Neural cell (in vitro differentiated cells): ENCODE data around the gene PPM1L. TPM values are rescaled to one million over a fixed set of nuclear protein-coding genes. Genes with fewer than 3 reads are reported as not detected.

ENCODE experiments used
- H2AFZ ChIP-seq: fragments of 200-600, 300-800 bp; sonication (generic), shearing (Covaris generic); 2 replicates; pipeline ENCODE4 v1.6.0; 2014; ENCODE audit warnings: low read depth, mild to moderate bottlenecking, antibody characterized with exemption, low read length, moderate library complexity
- H3F3A ChIP-seq: fragments of 200-600 bp; shearing (Covaris generic); 2 replicates; pipeline ENCODE4 v1.6.1; 2016; ENCODE audit warnings: mild to moderate bottlenecking, moderate library complexity, mixed read lengths, antibody characterized with exemption, low read length; ENCODE audit not compliant: insufficient read depth, poor library complexity, severe bottlenecking
- H3K27ac ChIP-seq: fragments of 200-600, 300-800 bp; sonication (generic), shearing (Covaris generic); 2 replicates; pipeline ENCODE4 v1.5.1; 2014; ENCODE audit warnings: mild to moderate bottlenecking, low read length, moderate library complexity
- H3K27me3 ChIP-seq: fragments of 300-800, 200-600 bp; sonication (generic), shearing (Covaris generic); 2 replicates; pipeline ENCODE4 v1.6.0; 2014; ENCODE audit warnings: mild to moderate bottlenecking, low read depth, low read length, moderate library complexity; ENCODE audit not compliant: insufficient read depth
- H3K36me3 ChIP-seq: fragments of 300-800, 200-600 bp; sonication (generic), shearing (Covaris generic); 2 replicates; pipeline ENCODE4 v1.5.1; 2014; ENCODE audit warnings: mild to moderate bottlenecking, antibody characterized with exemption, low read length, moderate library complexity; ENCODE audit not compliant: insufficient read depth
- H3K4me2 ChIP-seq: fragments of 300-800, 200-600 bp; sonication (generic), shearing (Covaris generic); 2 replicates; pipeline ENCODE4 v1.6.0; 2014; ENCODE audit warnings: mild to moderate bottlenecking, low read length
- H3K4me3 ChIP-seq: fragments of 300-800, 200-600 bp; sonication (generic), shearing (Covaris generic); 2 replicates; pipeline ENCODE4 v1.5.1; 2014; ENCODE audit warnings: mild to moderate bottlenecking, low read length, moderate library complexity
- H3K79me2 ChIP-seq: fragments of 200-600 bp; shearing (Covaris generic); replicated peaks from 2 replicates; pipeline ENCODE4 v1.6.0; 2014; ENCODE audit warnings: mild to moderate bottlenecking, low read length, moderate library complexity; ENCODE audit not compliant: insufficient read depth
- H3K9ac ChIP-seq: fragments of 300-800, 200-600 bp; sonication (generic), shearing (Covaris generic); 2 replicates; pipeline ENCODE4 v1.6.1; 2016; ENCODE audit warnings: mild to moderate bottlenecking, low read length, mixed read lengths
- H3K9me2 ChIP-seq: fragments of 200-600 bp; shearing (Covaris generic); 2 replicates; pipeline ENCODE4 v1.6.1; 2016; ENCODE audit warnings: mild to moderate bottlenecking, low read length, mixed read lengths; ENCODE audit not compliant: insufficient read depth
- H3K9me3 ChIP-seq: fragments of 200-600, 300-800 bp; sonication (generic), shearing (Covaris generic); 2 replicates; pipeline ENCODE4 v1.6.1; 2016; ENCODE audit warnings: mild to moderate bottlenecking, mixed run types, low read length, moderate library complexity, mixed read lengths
- H4K20me1 ChIP-seq: fragments of 200-600 bp; shearing (Covaris generic); 2 replicates; pipeline ENCODE4 v1.6.1; 2016; ENCODE audit warnings: mild to moderate bottlenecking, mixed run types; ENCODE audit not compliant: insufficient read depth
- EP300 ChIP-seq: fragments of 450-650 bp; conservative IDR thresholded peaks from 2 replicates; pipeline ENCODE4 v1.6.1; 2014; ENCODE audit warnings: antibody characterized with exemption, mild to moderate bottlenecking, moderate library complexity; ENCODE audit not compliant: poor library complexity, severe bottlenecking
- EZH2 ChIP-seq: fragments of 200-600, 300-800 bp; shearing (Covaris generic), sonication (generic); IDR thresholded peaks from 2 replicates; pipeline ENCODE4 v1.6.1; 2014; ENCODE audit warnings: antibody characterized with exemption, low read length, borderline replicate concordance, mild to moderate bottlenecking; ENCODE audit not compliant: insufficient read depth, poor library complexity, severe bottlenecking
- MXI1 ChIP-seq: fragments of 450-650 bp; conservative IDR thresholded peaks from 2 replicates; pipeline ENCODE4 v1.6.1; 2014; ENCODE audit warnings: antibody characterized with exemption, mild to moderate bottlenecking; ENCODE audit not compliant: poor library complexity, severe bottlenecking
- POLR2AphosphoS5 ChIP-seq: IDR thresholded peaks from 2 replicates; pipeline ENCODE4 v1.6.1; 2012
- RAD21 ChIP-seq: fragments of 450-650 bp; conservative IDR thresholded peaks from 2 replicates; pipeline ENCODE4 v1.6.1; 2014; ENCODE audit warnings: antibody characterized with exemption, mild to moderate bottlenecking, moderate library complexity
- SMC3 ChIP-seq: fragments of 450-650 bp; conservative IDR thresholded peaks from 2 replicates; pipeline ENCODE4 v1.6.1; 2014; ENCODE audit warnings: antibody characterized with exemption, mild to moderate bottlenecking, moderate library complexity; ENCODE audit not compliant: poor library complexity
- TAF1 ChIP-seq: IDR thresholded peaks from 2 replicates; pipeline ENCODE4 v1.6.1; 2012; ENCODE audit warnings: low read depth
- polyA plus RNA-seq: library from polyadenylated mRNA; depleted of rRNA; stranded (reverse); fragments of >200 nt; gene quantifications from 2 replicates; pipeline ENCODE4 v1.2.3, GENCODE V29; 2014
- TF ChIP-seq, protein P1 (sequence below): fragments of 450-650 bp; IDR thresholded peaks from 2 replicates; pipeline ENCODE4 v1.5.1; 2014; ENCODE audit warnings: antibody characterized with exemption, mild to moderate bottlenecking, moderate library complexity; ENCODE audit not compliant: poor library complexity, severe bottlenecking
- TF ChIP-seq, protein P2 (sequence below): IDR thresholded peaks from 2 replicates; pipeline ENCODE4 v1.6.1; 2012; ENCODE audit warnings: borderline replicate concordance

PPM1L gene
- polyA plus RNA-seq, 1 donor from 2014 or later = 24.9 TPM

DNA sequence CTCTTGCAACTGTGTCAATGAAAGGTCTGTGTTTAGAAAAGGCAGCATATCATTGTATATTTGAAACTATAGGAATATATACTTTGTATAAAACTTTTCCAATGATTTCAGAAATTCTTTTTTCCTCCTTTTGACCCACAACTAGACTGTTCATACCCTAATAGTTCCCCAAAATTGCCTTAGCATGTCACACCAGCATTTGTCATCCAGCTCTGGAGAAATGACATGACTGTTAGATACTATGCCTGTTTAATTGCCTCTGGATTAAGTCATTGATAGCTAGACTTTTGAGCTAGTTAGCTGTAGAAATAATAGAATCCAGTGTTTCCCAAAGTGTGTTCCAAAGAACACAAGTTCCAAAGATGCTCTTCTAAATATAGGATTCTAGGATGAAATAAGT is 316.7 kb downstream of the PPM1L start:
- Histone ChIP-seq H4K20me1 (no peaks in the 10 kb centered on the region), H3K9ac (no peak overlapping the region), H2AFZ (no peak overlapping the region), H3K4me2 (no peak overlapping the region), H3K36me3 (no peaks in the 10 kb centered on the region), H3K9me3 (no peaks in the 10 kb centered on the region), H3F3A (no peaks in the 10 kb centered on the region), H3K9me2 (no peaks in the 10 kb centered on the region), H3K79me2 (no peaks in the 10 kb centered on the region), H3K27me3 (no peaks in the 10 kb centered on the region), H3K4me3 (no peak overlapping the region), H3K27ac (no peak overlapping the region)
- TF ChIP-seq POLR2AphosphoS5 (no peak), RAD21 (no peak)

DNA sequence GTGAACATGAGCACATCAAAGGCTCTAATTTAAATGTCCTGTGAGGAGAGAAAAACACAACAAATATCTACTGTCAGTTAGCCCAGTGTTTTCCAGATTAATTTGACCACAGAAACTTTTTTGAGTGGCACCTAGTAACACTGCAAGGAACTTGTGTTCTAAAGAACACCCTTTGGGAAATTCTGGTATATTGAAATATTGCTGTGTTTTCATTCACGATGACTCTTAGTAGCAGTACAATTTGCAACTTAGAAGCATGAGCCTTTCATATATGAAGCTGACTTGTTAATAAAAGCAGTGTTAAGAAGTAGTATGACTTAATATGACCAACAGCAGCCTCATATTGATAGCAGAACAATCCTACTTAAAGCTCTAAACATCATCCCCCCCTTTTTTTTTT is 317.1 kb downstream of the PPM1L start:
- Histone ChIP-seq H3K27ac (no peak overlapping the region), H3K4me2 (no peak overlapping the region), H3K36me3 (no peaks in the 10 kb centered on the region), H3F3A (no peaks in the 10 kb centered on the region), H2AFZ (no peak overlapping the region), H3K9ac (no peak overlapping the region), H3K9me3 (no peaks in the 10 kb centered on the region), H3K27me3 (no peaks in the 10 kb centered on the region), H3K9me2 (no peaks in the 10 kb centered on the region), H3K79me2 (no peaks in the 10 kb centered on the region), H3K4me3 (no peak overlapping the region), H4K20me1 (no peaks in the 10 kb centered on the region)
- TF ChIP-seq, protein P1, sequence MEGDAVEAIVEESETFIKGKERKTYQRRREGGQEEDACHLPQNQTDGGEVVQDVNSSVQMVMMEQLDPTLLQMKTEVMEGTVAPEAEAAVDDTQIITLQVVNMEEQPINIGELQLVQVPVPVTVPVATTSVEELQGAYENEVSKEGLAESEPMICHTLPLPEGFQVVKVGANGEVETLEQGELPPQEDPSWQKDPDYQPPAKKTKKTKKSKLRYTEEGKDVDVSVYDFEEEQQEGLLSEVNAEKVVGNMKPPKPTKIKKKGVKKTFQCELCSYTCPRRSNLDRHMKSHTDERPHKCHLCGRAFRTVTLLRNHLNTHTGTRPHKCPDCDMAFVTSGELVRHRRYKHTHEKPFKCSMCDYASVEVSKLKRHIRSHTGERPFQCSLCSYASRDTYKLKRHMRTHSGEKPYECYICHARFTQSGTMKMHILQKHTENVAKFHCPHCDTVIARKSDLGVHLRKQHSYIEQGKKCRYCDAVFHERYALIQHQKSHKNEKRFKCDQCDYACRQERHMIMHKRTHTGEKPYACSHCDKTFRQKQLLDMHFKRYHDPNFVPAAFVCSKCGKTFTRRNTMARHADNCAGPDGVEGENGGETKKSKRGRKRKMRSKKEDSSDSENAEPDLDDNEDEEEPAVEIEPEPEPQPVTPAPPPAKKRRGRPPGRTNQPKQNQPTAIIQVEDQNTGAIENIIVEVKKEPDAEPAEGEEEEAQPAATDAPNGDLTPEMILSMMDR = no peak
- TF ChIP-seq POLR2AphosphoS5 = no peak
- TF ChIP-seq MXI1 = no peak
- no peak for TF ChIP-seq RAD21
- TF ChIP-seq EP300 = no peak
- no peak for TF ChIP-seq EZH2
- TF ChIP-seq TAF1 = no peak
- no peak for TF ChIP-seq SMC3
- TF ChIP-seq, protein P2, sequence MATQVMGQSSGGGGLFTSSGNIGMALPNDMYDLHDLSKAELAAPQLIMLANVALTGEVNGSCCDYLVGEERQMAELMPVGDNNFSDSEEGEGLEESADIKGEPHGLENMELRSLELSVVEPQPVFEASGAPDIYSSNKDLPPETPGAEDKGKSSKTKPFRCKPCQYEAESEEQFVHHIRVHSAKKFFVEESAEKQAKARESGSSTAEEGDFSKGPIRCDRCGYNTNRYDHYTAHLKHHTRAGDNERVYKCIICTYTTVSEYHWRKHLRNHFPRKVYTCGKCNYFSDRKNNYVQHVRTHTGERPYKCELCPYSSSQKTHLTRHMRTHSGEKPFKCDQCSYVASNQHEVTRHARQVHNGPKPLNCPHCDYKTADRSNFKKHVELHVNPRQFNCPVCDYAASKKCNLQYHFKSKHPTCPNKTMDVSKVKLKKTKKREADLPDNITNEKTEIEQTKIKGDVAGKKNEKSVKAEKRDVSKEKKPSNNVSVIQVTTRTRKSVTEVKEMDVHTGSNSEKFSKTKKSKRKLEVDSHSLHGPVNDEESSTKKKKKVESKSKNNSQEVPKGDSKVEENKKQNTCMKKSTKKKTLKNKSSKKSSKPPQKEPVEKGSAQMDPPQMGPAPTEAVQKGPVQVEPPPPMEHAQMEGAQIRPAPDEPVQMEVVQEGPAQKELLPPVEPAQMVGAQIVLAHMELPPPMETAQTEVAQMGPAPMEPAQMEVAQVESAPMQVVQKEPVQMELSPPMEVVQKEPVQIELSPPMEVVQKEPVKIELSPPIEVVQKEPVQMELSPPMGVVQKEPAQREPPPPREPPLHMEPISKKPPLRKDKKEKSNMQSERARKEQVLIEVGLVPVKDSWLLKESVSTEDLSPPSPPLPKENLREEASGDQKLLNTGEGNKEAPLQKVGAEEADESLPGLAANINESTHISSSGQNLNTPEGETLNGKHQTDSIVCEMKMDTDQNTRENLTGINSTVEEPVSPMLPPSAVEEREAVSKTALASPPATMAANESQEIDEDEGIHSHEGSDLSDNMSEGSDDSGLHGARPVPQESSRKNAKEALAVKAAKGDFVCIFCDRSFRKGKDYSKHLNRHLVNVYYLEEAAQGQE = no peak

DNA sequence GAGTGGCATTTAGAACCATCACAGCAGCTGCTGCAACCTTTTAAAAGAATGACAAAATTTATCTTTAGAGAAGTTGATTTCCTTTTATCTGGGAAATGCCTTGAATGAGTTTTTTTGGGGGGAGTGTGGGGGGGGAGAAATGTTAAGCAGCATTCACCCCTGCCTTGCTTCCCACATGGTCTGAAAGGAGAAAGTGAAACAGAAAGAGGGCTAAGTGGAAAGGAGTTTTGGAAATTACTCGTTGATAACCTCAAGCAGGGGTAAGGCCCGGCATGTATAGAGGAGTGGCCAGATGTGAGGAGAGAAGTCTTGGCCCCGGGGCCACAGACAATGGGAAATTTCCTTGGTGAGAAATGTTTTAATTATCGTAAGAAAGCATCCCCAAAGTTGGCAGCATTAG is 325.6 kb downstream of the PPM1L start:
- H3K9me2 ChIP-seq = no peaks in the 10 kb centered on the region
- no peak overlapping the region for H3K27ac ChIP-seq
- no peaks in the 10 kb centered on the region for H3K36me3 ChIP-seq
- no peak for TF ChIP-seq POLR2AphosphoS5
- TF ChIP-seq TAF1 = no peak
- TF ChIP-seq RAD21 = no peak
- TF ChIP-seq MXI1 = no peak
- TF ChIP-seq, protein P1 = no peak
- TF ChIP-seq SMC3 = no peak
- TF ChIP-seq, protein P2 = no peak
- TF ChIP-seq EZH2 = no peak
- TF ChIP-seq EP300 = no peak
- H3K27me3 ChIP-seq = no peaks in the 10 kb centered on the region
- no peak overlapping the region for H2AFZ ChIP-seq
- no peaks in the 10 kb centered on the region for H4K20me1 ChIP-seq
- no peaks in the 10 kb centered on the region for H3F3A ChIP-seq
- H3K79me2 ChIP-seq = no peaks in the 10 kb centered on the region
- no peak overlapping the region for H3K4me2 ChIP-seq
- H3K9ac ChIP-seq = no peak overlapping the region
- H3K9me3 ChIP-seq = no peaks in the 10 kb centered on the region
- H3K4me3 ChIP-seq = no peak overlapping the region
